Fibroblast of lung (primary cell): ENCODE results near the gene PLXNA2. TPM values are rescaled to one million over a fixed set of nuclear protein-coding genes. Genes with fewer than 3 reads are reported as not detected.

ENCODE experiments used
- DNase-seq, 2 donors: peaks; one replicate each; pipeline versions ENCODE4 v3.0.0 to v3.0.0-alpha.2; 2010; ENCODE audit warnings: low read depth in 2 of 2
- H2AFZ ChIP-seq: 2 replicates; pipeline ENCODE4 v1.5.1; 2012; ENCODE audit warnings: low read length, control low read depth, inconsistent platforms
- H3K27ac ChIP-seq: 2 replicates; pipeline ENCODE4 v1.5.1; 2011; ENCODE audit warnings: low read length, control low read depth; ENCODE audit not compliant: insufficient read depth
- H3K27me3 ChIP-seq: 2 replicates; pipeline ENCODE4 v1.5.1; 2011; ENCODE audit warnings: mild to moderate bottlenecking, low read length; ENCODE audit not compliant: control insufficient read depth, insufficient read depth
- H3K36me3 ChIP-seq: 2 replicates; pipeline ENCODE4 v1.5.1; 2011; ENCODE audit warnings: low read length; ENCODE audit not compliant: control insufficient read depth, insufficient read depth
- H3K4me1 ChIP-seq: 2 replicates; pipeline ENCODE4 v1.5.1; 2011; ENCODE audit warnings: low read length; ENCODE audit not compliant: control insufficient read depth, insufficient read depth; ENCODE audit errors: extremely low read depth
- H3K4me2 ChIP-seq: 2 replicates; pipeline ENCODE4 v1.5.1; 2011; ENCODE audit warnings: low read length, control low read depth; ENCODE audit not compliant: insufficient read depth; ENCODE audit errors: extremely low read depth
- H3K4me3 ChIP-seq, 4 experiments: fragments of 200-600 bp in 1 of 4; sonication (generic) in 1 of 4; replicated peaks in 1 of 4; 2 replicates each; pipeline ENCODE4 v1.5.1; 2011 to 2016; ENCODE audit warnings: low read length in 4 of 4, low read depth in 3 of 4, mild to moderate bottlenecking in 3 of 4, control low read depth in 2 of 4, inconsistent platforms in 1 of 4, mixed read lengths in 1 of 4; ENCODE audit not compliant: insufficient read depth in 1 of 4; ENCODE audit errors: control extremely low read depth in 1 of 4
- H3K79me2 ChIP-seq: 2 replicates; pipeline ENCODE4 v1.5.1; 2012; ENCODE audit warnings: mild to moderate bottlenecking, low read length, inconsistent platforms; ENCODE audit not compliant: control insufficient read depth, insufficient read depth
- H3K9ac ChIP-seq: 2 replicates; pipeline ENCODE4 v1.5.1; 2011; ENCODE audit warnings: mild to moderate bottlenecking, low read length, control low read depth; ENCODE audit not compliant: insufficient read depth
- H3K9me3 ChIP-seq: 2 replicates; pipeline ENCODE4 v1.5.1; 2012; ENCODE audit warnings: low read depth, low read length; ENCODE audit not compliant: control insufficient read depth, insufficient read depth
- H4K20me1 ChIP-seq: 2 replicates; pipeline ENCODE4 v1.5.1; 2011; ENCODE audit warnings: low read length; ENCODE audit not compliant: control insufficient read depth, insufficient read depth; ENCODE audit errors: extremely low read depth
- CTCF ChIP-seq, 2 donors: IDR thresholded peaks in 1 of 2; conservative IDR thresholded peaks in 1 of 2; 1 replicate in 1 of 2; 2 replicates in 1 of 2; pipeline ENCODE4 v1.5.1; 2011 to 2012; ENCODE audit warnings: low read length in 2 of 2, control low read depth in 1 of 2, inconsistent platforms in 1 of 2, low read depth in 1 of 2, mild to moderate bottlenecking in 1 of 2
- EZH2 ChIP-seq: IDR thresholded peaks from 2 replicates; pipeline ENCODE4 v1.5.1; 2012; ENCODE audit warnings: low read length, control low read depth, mild to moderate bottlenecking; ENCODE audit errors: missing control alignments
- polyA plus RNA-seq, 2 donors: library from polyadenylated mRNA; depleted of rRNA in 1 of 2; stranded (reverse) in 1 of 2; unstranded in 1 of 2; fragments of >200 nt; gene quantifications; 2 replicates each; pipeline ENCODE4 v1.2.1, GENCODE V29; 2011 to 2012; ENCODE audit warnings: missing spikeins in 1 of 2
- total RNA-seq: library from RNA; depleted of rRNA; stranded (reverse); fragments of >200 nt; gene quantifications from 2 replicates; pipeline ENCODE4 v1.2.1, GENCODE V29; 2014

PLXNA2 gene
- total and polyA plus RNA-seq, 2 donors (not counting 1 experiment from before 2014, with no cell fraction given) = 0.43 to 2.0 TPM

- Histone ChIP-seq H3K27me3 (no peaks in the 10 kb centered on the region), H4K20me1 (no peaks in the 10 kb centered on the region), H3K9ac (no peak overlapping the region), H3K9me3 (no peaks in the 10 kb centered on the region), H3K4me2 (no peak overlapping the region), H2AFZ (no peak overlapping the region), H3K4me3 (no peak overlapping the region), H3K27ac (no peak overlapping the region), H3K4me1 (no peaks in the 10 kb centered on the region), H3K79me2 (no peaks in the 10 kb centered on the region), H3K36me3 (no peaks in the 10 kb centered on the region)
- DNase-seq = no peak
- TF ChIP-seq CTCF (conservative IDR thresholded peaks at IDR 0.05 in 1 of 2, IDR thresholded peaks at IDR 0.05 in 1 of 2; ENCODE audit: low read depth in 1 of 2, low read length in 2 of 2) = no peak
Measured at GRCh38 chr1:208061632-208062031, 182.6 kb downstream of the PLXNA2 start.

- H3K9ac ChIP-seq = no peak overlapping the region
- no peak overlapping the region for H3K4me2 ChIP-seq
- H3K27me3 ChIP-seq = no peaks in the 10 kb centered on the region
- H3K79me2 ChIP-seq = no peaks in the 10 kb centered on the region
- DNase-seq = no peak
- no peak overlapping the region for H2AFZ ChIP-seq
- no peak overlapping the region for H3K27ac ChIP-seq
- no peaks in the 10 kb centered on the region for H3K4me1 ChIP-seq
- no peaks in the 10 kb centered on the region for H3K36me3 ChIP-seq
- no peaks in the 10 kb centered on the region for H4K20me1 ChIP-seq
- no peak overlapping the region for H3K4me3 ChIP-seq
- no peaks in the 10 kb centered on the region for H3K9me3 ChIP-seq
- TF ChIP-seq EZH2 (no peak), CTCF (conservative IDR thresholded peaks at IDR 0.05 in 1 of 2, IDR thresholded peaks at IDR 0.05 in 1 of 2; ENCODE audit: low read depth in 1 of 2, low read length in 2 of 2) (no peak)
Measured at GRCh38 chr1:208061118-208061517, 183.1 kb downstream of the PLXNA2 start.

GRCh38 chr1:208060215-208060869 lies 183.8 kb downstream of the PLXNA2 start:
- DNase-seq = no peak
- H3K36me3 ChIP-seq = no peaks in the 10 kb centered on the region
- no peak overlapping the region for H2AFZ ChIP-seq
- no peak overlapping the region for H3K27ac ChIP-seq
- H3K27me3 ChIP-seq = no peaks in the 10 kb centered on the region
- H3K9ac ChIP-seq = no peak overlapping the region
- H3K4me2 ChIP-seq = no peak overlapping the region
- TF ChIP-seq CTCF (conservative IDR thresholded peaks at IDR 0.05 in 1 of 2, IDR thresholded peaks at IDR 0.05 in 1 of 2; ENCODE audit: low read depth in 1 of 2, low read length in 2 of 2) (no peak), EZH2 (no peak)
- H4K20me1 ChIP-seq = no peaks in the 10 kb centered on the region
- no peaks in the 10 kb centered on the region for H3K9me3 ChIP-seq
- no peak overlapping the region for H3K4me3 ChIP-seq
- H3K79me2 ChIP-seq = no peaks in the 10 kb centered on the region
- H3K4me1 ChIP-seq = no peaks in the 10 kb centered on the region
